Activated CD8-positive, alpha-beta memory T cell treated with anti-CD3 and anti-CD28 coated beads, Interleukin-2, amount 10 ng/mL, durations not matched to agents 7 days and 5 days (primary cell): ENCODE data around the gene CACNG7. TPM values are rescaled to one million over a fixed set of nuclear protein-coding genes. Genes with fewer than 3 reads are reported as not detected.
A peak's percentile ranks its signal among the peaks of the same experiment; 100 is the strongest.
"Not testable (repeated sequence)": the region's sequence is repeated elsewhere in the genome, so short reads cannot be mapped to it uniquely, and the experiment has no call there.

Experiments used
- ATAC-seq: fragments of 150-1000 bp; cut with Tn5 transposase; one replicate; pipeline ENCODE4 v1.10.0; 2021; ENCODE audit warnings: moderate library complexity
- CTCF ChIA-PET: fragments of 350-600 bp; sonication (Branson Sonifier 250); formaldehyde crosslinking; loops from one replicate; lab custom pipeline; 2021; ENCODE audit warnings: antibody characterized with exemption; lab: Charles Lee
- DNase-seq: peaks from one replicate; pipeline ENCODE4 v3.0.0-alpha.2; 2020
- H3K27ac Mint-ChIP-seq: one replicate; pipeline ENCODE4 v1.8.0; 2021; ENCODE audit warnings: mild to moderate bottlenecking, mixed read lengths
- H3K27me3 Mint-ChIP-seq: one replicate; pipeline ENCODE4 v1.8.0; 2021; ENCODE audit warnings: mixed read lengths
- H3K36me3 Mint-ChIP-seq: one replicate; pipeline ENCODE4 v1.8.0; 2021; ENCODE audit warnings: mild to moderate bottlenecking, mixed read lengths
- H3K4me1 Mint-ChIP-seq: one replicate; pipeline ENCODE4 v1.8.0; 2021; ENCODE audit warnings: mixed read lengths
- H3K4me3 Mint-ChIP-seq: one replicate; pipeline ENCODE4 v1.8.0; 2021; ENCODE audit warnings: mild to moderate bottlenecking, moderate library complexity, mixed read lengths
- H3K9me3 Mint-ChIP-seq: one replicate; pipeline ENCODE4 v1.8.0; 2022; ENCODE audit warnings: low read depth, mixed read lengths
- total RNA-seq, 2 experiments: library from RNA; stranded (reverse); gene quantifications; one replicate each; pipeline ENCODE4 v1.2.3, GENCODE V29; 2021

Gene CACNG7
- total RNA-seq, 2 experiments from 2014 or later, result not detected

GRCh38 chr19:53912653-53913052, 3.6 kb downstream of the CACNG7 start:
- no peaks in the 10 kb centered on the region for H3K9me3 Mint-ChIP-seq
- H3K27me3 Mint-ChIP-seq, result peaks cover 40% of the 10 kb centered on the region
- H3K4me1 Mint-ChIP-seq, result peaks cover 10% of the 10 kb centered on the region
- H3K27ac Mint-ChIP-seq, result no peak overlapping the region
- CTCF ChIA-PET, result interaction anchor here (0.9 to 1.0 kb wide), 3 partner anchors 9 to 71 kb away, joined by 3 to 4 read pairs (median 3); no protein-coding TSS in a partner anchor
- DNase-seq (no peak), ATAC-seq (no peak)
- H3K36me3 Mint-ChIP-seq, result peaks cover 2% of the 10 kb centered on the region
- no peak overlapping the region for H3K4me3 Mint-ChIP-seq

DNA sequence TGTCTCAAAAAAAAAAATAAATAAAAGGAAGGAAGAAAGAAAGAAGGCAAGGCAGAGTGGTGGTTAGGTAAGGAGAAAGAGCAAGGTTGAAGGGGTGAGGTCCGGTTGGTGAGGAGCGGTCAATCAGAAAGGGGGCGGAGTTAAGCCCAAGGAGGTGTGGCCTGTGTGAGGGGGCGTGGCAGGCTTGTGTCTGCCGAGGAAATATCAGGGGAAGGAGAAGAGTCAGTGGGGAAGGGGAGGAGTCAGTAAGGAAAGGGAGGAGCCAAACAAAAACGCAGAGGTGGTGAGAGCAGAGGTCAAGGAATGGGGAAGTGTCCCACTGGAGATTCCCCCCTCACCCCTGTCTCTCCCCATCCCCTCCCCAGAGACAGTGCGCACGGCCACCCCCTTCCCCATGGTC, 5.9 kb downstream of the CACNG7 start:
- no peak for ATAC-seq

GRCh38 chr19:53916004-53916403, 6.9 kb downstream of the CACNG7 start:
- H3K27me3 Mint-ChIP-seq, result peaks cover 11% of the 10 kb centered on the region
- H3K36me3 Mint-ChIP-seq, result no peaks in the 10 kb centered on the region
- no peak for ATAC-seq
- no peak for DNase-seq
- CTCF ChIA-PET, result interaction anchor here (0.7 kb wide), 1 partner anchor 327 kb away, joined by 3 read pairs; no protein-coding TSS in a partner anchor
- H3K4me3 Mint-ChIP-seq, result no peak overlapping the region
- H3K9me3 Mint-ChIP-seq, result no peaks in the 10 kb centered on the region
- H3K4me1 Mint-ChIP-seq, result no peaks in the 10 kb centered on the region
- H3K27ac Mint-ChIP-seq, result no peak overlapping the region

More for the DNA sequence above, 5.9 kb downstream of the CACNG7 start:
- Mint-ChIP-seq H3K27ac (no peak overlapping the region), H3K4me1 (no peaks in the 10 kb centered on the region), H3K4me3 (no peak overlapping the region), H3K36me3 (no peaks in the 10 kb centered on the region), H3K27me3 (peaks cover 21% of the 10 kb centered on the region), H3K9me3 (no peaks in the 10 kb centered on the region)
- no peak for DNase-seq
- CTCF ChIA-PET, result no interaction called here

DNA sequence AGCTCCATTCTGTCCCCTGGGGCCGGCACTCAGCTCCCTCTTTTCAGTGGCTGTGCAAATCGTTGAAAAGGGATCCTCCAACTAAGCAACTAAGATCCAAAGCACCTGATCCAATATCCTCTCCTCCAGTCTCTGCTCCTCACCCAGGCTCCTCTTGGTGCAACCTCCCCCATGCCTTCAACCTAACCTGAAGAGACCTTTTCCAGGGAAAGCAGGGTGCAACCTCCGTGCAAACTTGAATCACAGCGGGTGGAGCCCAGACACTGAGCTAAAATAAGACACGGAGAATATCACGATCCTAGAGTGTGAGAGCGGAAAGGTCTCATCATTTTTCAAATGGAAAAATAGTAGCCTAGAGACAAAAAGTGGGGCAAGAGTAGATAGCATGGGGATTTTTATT, 8.3 kb downstream of the CACNG7 start:
- H3K9me3 Mint-ChIP-seq, result no peaks in the 10 kb centered on the region
- H3K4me1 Mint-ChIP-seq, result no peaks in the 10 kb centered on the region
- no peak overlapping the region for H3K4me3 Mint-ChIP-seq
- DNase-seq (no peak), ATAC-seq (no peak)
- peaks cover 1% of the 10 kb centered on the region for H3K27me3 Mint-ChIP-seq
- H3K36me3 Mint-ChIP-seq, result no peaks in the 10 kb centered on the region
- CTCF ChIA-PET, result no interaction called here
- no peak overlapping the region for H3K27ac Mint-ChIP-seq

- H3K4me1 Mint-ChIP-seq, result no peaks in the 10 kb centered on the region
- CTCF ChIA-PET, result interaction anchor here (0.7 kb wide), 1 partner anchor 126 kb away, joined by 3 read pairs; no protein-coding TSS in a partner anchor
- H3K27me3 Mint-ChIP-seq, result no peaks in the 10 kb centered on the region
- H3K9me3 Mint-ChIP-seq, result no peaks in the 10 kb centered on the region
- H3K27ac Mint-ChIP-seq, result no peak overlapping the region
- no peak for ATAC-seq
- H3K4me3 Mint-ChIP-seq, result no peak overlapping the region
- H3K36me3 Mint-ChIP-seq, result no peaks in the 10 kb centered on the region
- peak; percentile 51 for DNase-seq
These were observed 18.7 kb downstream of the CACNG7 start for GRCh38 chr19:53927739-53928138.

DNA sequence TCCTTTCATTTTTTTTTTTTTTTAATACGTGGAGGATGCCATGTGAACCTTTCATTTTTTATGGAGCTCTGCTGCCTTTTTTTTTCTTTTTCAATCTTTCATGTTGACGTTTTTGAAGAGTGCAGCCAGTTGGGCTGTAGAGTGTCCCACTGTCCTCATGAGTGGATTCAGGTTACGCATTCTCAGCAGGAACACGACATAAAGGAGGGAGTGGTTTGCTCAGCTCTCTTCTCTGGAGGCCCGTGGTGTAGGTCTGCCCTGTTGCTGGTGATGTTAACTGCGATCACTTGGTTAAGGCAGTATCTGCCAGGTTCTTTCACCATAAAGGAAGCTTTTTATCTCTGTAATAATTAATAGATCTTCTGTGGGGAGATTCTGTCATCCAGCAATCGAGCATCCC, 27.0 kb downstream of the CACNG7 start:
- Mint-ChIP-seq H3K27ac (no peak overlapping the region), H3K27me3 (no peaks in the 10 kb centered on the region), H3K9me3 (no peaks in the 10 kb centered on the region), H3K4me3 (no peak overlapping the region), H3K4me1 (no peaks in the 10 kb centered on the region), H3K36me3 (no peaks in the 10 kb centered on the region)
- CTCF ChIA-PET, result no interaction called here
- ATAC-seq (no peak), DNase-seq (no peak)

- CTCF ChIA-PET, result no interaction called here
- Mint-ChIP-seq H3K9me3 (no peaks in the 10 kb centered on the region), H3K4me3 (no peak overlapping the region), H3K27ac (no peak overlapping the region), H3K27me3 (peaks cover 29% of the 10 kb centered on the region), H3K36me3 (peaks cover 2% of the 10 kb centered on the region), H3K4me1 (no peaks in the 10 kb centered on the region)
- DNase-seq, result no peak
- ATAC-seq, result no peak
These were observed 33.1 kb downstream of the CACNG7 start for GRCh38 chr19:53942001-53942786.

DNA sequence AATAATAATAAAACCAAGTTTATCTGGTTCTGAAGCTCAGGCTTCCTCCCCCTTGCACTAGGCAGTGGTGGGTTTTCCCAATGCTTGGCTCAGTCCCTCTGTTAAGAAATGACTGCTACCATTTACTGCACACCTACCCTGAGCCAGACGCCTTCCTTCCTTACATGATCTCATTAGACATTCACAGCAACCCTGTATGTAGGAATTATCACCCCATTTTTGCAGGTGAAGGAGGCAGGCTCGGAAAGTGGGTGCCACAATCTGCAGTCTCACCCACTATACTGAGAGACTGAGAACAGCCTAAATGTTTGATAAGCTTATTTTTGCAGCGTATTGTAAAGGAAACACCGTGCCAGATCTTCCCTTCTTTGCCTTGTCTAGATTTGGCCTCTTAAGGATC, 35.3 kb downstream of the CACNG7 start:
- H3K4me1 Mint-ChIP-seq, result no peaks in the 10 kb centered on the region
- no peak overlapping the region for H3K4me3 Mint-ChIP-seq
- DNase-seq (no peak), ATAC-seq (no peak)
- peaks cover 29% of the 10 kb centered on the region for H3K27me3 Mint-ChIP-seq
- no peak overlapping the region for H3K27ac Mint-ChIP-seq
- H3K36me3 Mint-ChIP-seq, result peaks cover 2% of the 10 kb centered on the region
- CTCF ChIA-PET, result no interaction called here
- no peaks in the 10 kb centered on the region for H3K9me3 Mint-ChIP-seq

DNA sequence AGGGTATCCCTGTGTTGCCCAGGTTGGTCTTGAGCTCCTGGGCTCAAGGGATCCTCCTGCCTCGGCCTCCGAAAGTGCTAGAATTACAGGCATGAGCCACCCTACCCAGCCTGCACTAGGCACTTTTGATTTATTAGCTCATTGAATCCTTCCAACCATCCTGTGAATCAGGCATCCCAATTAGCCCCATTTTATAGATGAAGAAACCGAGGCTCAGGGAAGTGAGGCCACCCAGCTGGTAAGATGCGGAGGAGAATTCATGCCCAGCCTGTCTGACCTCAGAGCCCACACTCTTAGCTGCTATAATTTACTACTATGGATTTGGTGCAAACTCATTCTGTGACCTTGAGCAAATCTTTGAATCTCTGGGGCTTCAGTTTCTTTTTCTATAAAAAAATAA, 35.9 kb downstream of the CACNG7 start:
- H3K27ac Mint-ChIP-seq, result no peak overlapping the region
- CTCF ChIA-PET, result no interaction called here
- DNase-seq (no peak), ATAC-seq (no peak)
- H3K4me3 Mint-ChIP-seq, result no peak overlapping the region
- H3K27me3 Mint-ChIP-seq, result peaks cover 29% of the 10 kb centered on the region
- H3K9me3 Mint-ChIP-seq, result no peaks in the 10 kb centered on the region
- H3K4me1 Mint-ChIP-seq, result no peaks in the 10 kb centered on the region
- H3K36me3 Mint-ChIP-seq, result peaks cover 2% of the 10 kb centered on the region

DNA sequence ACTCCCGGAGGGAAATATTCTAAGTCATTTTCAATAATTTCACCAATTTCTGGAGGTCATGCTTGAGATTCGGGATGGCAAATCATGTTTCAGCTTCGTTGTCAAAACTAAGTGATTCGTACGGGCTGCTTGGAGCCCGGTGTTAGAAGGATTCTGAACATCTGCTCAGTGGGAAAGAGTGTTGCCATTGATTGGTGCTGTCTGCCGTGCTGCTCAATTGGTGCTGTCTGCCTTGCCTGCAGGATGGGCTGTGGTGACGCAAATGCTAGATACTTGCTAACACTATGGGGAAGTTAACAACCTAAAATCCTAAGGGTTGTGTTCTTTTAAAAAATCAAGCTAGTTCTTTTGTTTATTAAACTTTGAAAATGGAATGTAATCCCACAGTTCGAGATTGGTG, 36.4 kb downstream of the CACNG7 start:
- Mint-ChIP-seq H3K27ac (no peak overlapping the region), H3K36me3 (peaks cover 2% of the 10 kb centered on the region), H3K4me1 (no peaks in the 10 kb centered on the region), H3K4me3 (no peak overlapping the region), H3K9me3 (no peaks in the 10 kb centered on the region), H3K27me3 (peaks cover 29% of the 10 kb centered on the region)
- DNase-seq (no peak), ATAC-seq (no peak)
- CTCF ChIA-PET, result no interaction called here

DNA sequence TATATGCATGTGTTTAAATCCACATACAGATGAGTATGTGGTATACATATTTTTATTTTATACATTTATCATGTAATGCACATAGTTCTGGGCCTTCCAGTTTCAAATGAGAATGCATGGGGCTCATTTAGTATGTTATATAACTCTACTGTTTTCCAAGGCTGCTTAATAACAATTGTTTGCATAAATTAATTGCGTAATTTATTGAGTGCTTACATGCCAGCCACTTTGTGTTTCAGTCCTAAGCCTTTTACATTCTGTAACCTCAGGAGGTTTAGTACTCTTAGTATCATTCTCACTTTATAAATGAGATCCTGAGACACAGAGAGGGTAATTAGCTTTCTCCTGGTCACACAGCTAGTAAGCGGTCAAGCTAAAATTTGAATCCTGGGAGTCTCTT, 36.9 kb downstream of the CACNG7 start:
- Mint-ChIP-seq H3K4me3 (no peak overlapping the region), H3K36me3 (peaks cover 2% of the 10 kb centered on the region), H3K4me1 (no peaks in the 10 kb centered on the region), H3K27ac (no peak overlapping the region), H3K27me3 (peaks cover 29% of the 10 kb centered on the region), H3K9me3 (no peaks in the 10 kb centered on the region)
- DNase-seq (no peak), ATAC-seq (no peak)
- CTCF ChIA-PET, result no interaction called here

- peaks cover 17% of the 10 kb centered on the region for H3K27me3 Mint-ChIP-seq
- DNase-seq (no peak), ATAC-seq (no peak)
- CTCF ChIA-PET, result interaction anchor here (0.6 to 2.1 kb wide), 4 partner anchors 76 to 155 kb away, joined by 3 to 6 read pairs (median 4); no protein-coding TSS in a partner anchor
- H3K36me3 Mint-ChIP-seq, result peaks cover 2% of the 10 kb centered on the region
- H3K4me1 Mint-ChIP-seq, result no peaks in the 10 kb centered on the region
- H3K4me3 Mint-ChIP-seq, result no peak overlapping the region
- no peak overlapping the region for H3K27ac Mint-ChIP-seq
- H3K9me3 Mint-ChIP-seq, result no peaks in the 10 kb centered on the region
These were observed 38.5 kb downstream of the CACNG7 start for GRCh38 chr19:53947624-53948023.

DNA sequence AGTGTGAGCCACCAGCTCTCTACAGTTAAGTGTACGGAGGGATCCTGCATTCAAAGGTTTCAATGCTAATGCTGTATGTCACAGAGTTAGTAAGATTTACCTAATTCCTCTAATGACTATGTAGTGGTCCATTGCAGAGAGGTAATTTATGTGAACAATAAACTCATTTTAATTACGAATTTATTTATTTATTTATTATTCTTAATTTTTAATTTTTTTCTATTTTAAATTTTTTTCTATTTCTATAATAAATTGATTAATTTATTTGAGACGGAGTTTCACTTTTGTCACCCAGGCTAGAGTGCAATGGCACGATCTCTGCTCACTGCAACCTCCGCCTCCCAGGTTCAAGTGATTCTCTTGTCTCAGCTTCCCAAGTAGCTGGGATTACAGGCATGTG, 39.5 kb downstream of the CACNG7 start:
- not testable (repeated sequence) for H3K9me3 Mint-ChIP-seq, H3K4me1 Mint-ChIP-seq, DNase-seq

GRCh38 chr19:53951436-53951835, 42.4 kb downstream of the CACNG7 start:
- no peak for ATAC-seq
- DNase-seq, result no peak
- H3K36me3 Mint-ChIP-seq, result no peaks in the 10 kb centered on the region
- CTCF ChIA-PET, result interaction anchor here (1.0 to 1.5 kb wide), 2 partner anchors 22 to 72 kb away, joined by 3 read pairs; no protein-coding TSS in a partner anchor
- H3K27ac Mint-ChIP-seq, result no peak overlapping the region
- no peaks in the 10 kb centered on the region for H3K9me3 Mint-ChIP-seq
- no peak overlapping the region for H3K4me3 Mint-ChIP-seq
- no peaks in the 10 kb centered on the region for H3K4me1 Mint-ChIP-seq
- peaks cover 8% of the 10 kb centered on the region for H3K27me3 Mint-ChIP-seq

More for the DNA sequence above, 39.5 kb downstream of the CACNG7 start:
- H3K36me3 Mint-ChIP-seq, ATAC-seq, H3K27ac Mint-ChIP-seq, H3K4me3 Mint-ChIP-seq: not testable (repeated sequence)
- peaks cover 11% of the 10 kb centered on the region for H3K27me3 Mint-ChIP-seq
- CTCF ChIA-PET, result interaction anchor here (2.1 kb wide), 1 partner anchor 75 kb away, joined by 6 read pairs; no protein-coding TSS in a partner anchor
